ELF-1 (cell line): ENCODE results near the gene MAU2.

ENCODE experiments used
- DNase-seq: peaks from one replicate; pipeline ENCODE4 v3.0.0-alpha.2; 2016; ENCODE audit warnings: low read depth, low spot score

Gene MAU2

GRCh38 chr19:19305696-19306095, 14.9 kb upstream of the MAU2 start:
- DNase-seq, result no peak

GRCh38 chr19:19306191-19306590, 14.4 kb upstream of the MAU2 start:
- no peak for DNase-seq

GRCh38 chr19:19308373-19308772, 12.3 kb upstream of the MAU2 start:
- no peak for DNase-seq

GRCh38 chr19:19315444-19315843, 5.2 kb upstream of the MAU2 start:
- DNase-seq, result peak; percentile 6

- no peak for DNase-seq
Observed at GRCh38 chr19:19316082-19316481, 4.5 kb upstream of the MAU2 start.

GRCh38 chr19:19319732-19320360, 783 bp upstream of the MAU2 start:
- DNase-seq, result no peak

- DNase-seq, result peak; percentile 58
Observed at GRCh38 chr19:19321141-19321577, 530 bp downstream of the MAU2 start.

GRCh38 chr19:19324059-19324770, 3.6 kb downstream of the MAU2 start:
- DNase-seq, result no peak

- DNase-seq, result no peak
Observed at GRCh38 chr19:19327672-19328071, 7.0 kb downstream of the MAU2 start.

GRCh38 chr19:19329126-19329525, 8.5 kb downstream of the MAU2 start:
- no peak for DNase-seq

GRCh38 chr19:19334063-19334988, 13.7 kb downstream of the MAU2 start:
- DNase-seq, result no peak

- no peak for DNase-seq
Observed at GRCh38 chr19:19334989-19335344, 14.3 kb downstream of the MAU2 start.

- DNase-seq, result no peak
Observed at GRCh38 chr19:19335408-19336158, 15.0 kb downstream of the MAU2 start.

GRCh38 chr19:19336597-19336996, 16.0 kb downstream of the MAU2 start:
- no peak for DNase-seq

GRCh38 chr19:19337120-19337519, 16.5 kb downstream of the MAU2 start:
- no peak for DNase-seq

GRCh38 chr19:19338082-19338481, 17.5 kb downstream of the MAU2 start:
- no peak for DNase-seq

- DNase-seq, result no peak
Observed at GRCh38 chr19:19341026-19341425, 20.4 kb downstream of the MAU2 start.

- DNase-seq, result peak; percentile 89
Observed at GRCh38 chr19:19342086-19343015, 21.7 kb downstream of the MAU2 start.

GRCh38 chr19:19343016-19343362, 22.4 kb downstream of the MAU2 start:
- DNase-seq, result no peak

- no peak for DNase-seq
Observed at GRCh38 chr19:19343762-19344161, 23.1 kb downstream of the MAU2 start.

- DNase-seq, result no peak
Observed at GRCh38 chr19:19345232-19345631, 24.6 kb downstream of the MAU2 start.
